Liver (tissue), 9 donors: ENCODE results near the gene GLRX5. TPM values are rescaled to one million over a fixed set of nuclear protein-coding genes. Genes with fewer than 3 reads are reported as not detected.

Experiments used
- DNase-seq: peaks from one replicate; pipeline ENCODE4 v3.0.0-alpha.2; 2017; ENCODE audit warnings: low spot score
- H3K27ac ChIP-seq, 2 donors: one replicate each; pipeline ENCODE4 v1.7.0; 2013; ENCODE audit warnings: inconsistent platforms in 2 of 2, low read length in 2 of 2, control low read depth in 1 of 2, low read depth in 1 of 2, mild to moderate bottlenecking in 1 of 2
- H3K27me3 ChIP-seq, 4 donors: one replicate each; pipeline versions ENCODE4 v1.6.1 to v1.7.0; 2013; ENCODE audit warnings: low read length in 3 of 4, inconsistent platforms in 1 of 4, mild to moderate bottlenecking in 1 of 4, moderate library complexity in 1 of 4; ENCODE audit not compliant: control insufficient read depth in 4 of 4, insufficient read depth in 4 of 4
- H3K36me3 ChIP-seq, 4 donors: one replicate each; pipeline versions ENCODE4 v1.6.1 to v1.7.0; 2013; ENCODE audit warnings: low read length in 3 of 4, mild to moderate bottlenecking in 3 of 4, low read depth in 1 of 4, moderate library complexity in 1 of 4; ENCODE audit not compliant: control insufficient read depth in 4 of 4, insufficient read depth in 3 of 4
- H3K4me1 ChIP-seq, 4 donors: one replicate each; pipeline versions ENCODE4 v1.6.1 to v1.7.0; 2013; ENCODE audit warnings: low read length in 3 of 4, mild to moderate bottlenecking in 3 of 4, moderate library complexity in 1 of 4; ENCODE audit not compliant: control insufficient read depth in 4 of 4, insufficient read depth in 4 of 4
- H3K4me3 ChIP-seq, 3 donors: one replicate each; pipeline versions ENCODE4 v1.6.1 to v1.7.0; 2013; ENCODE audit warnings: low read length in 3 of 3, control low read depth in 1 of 3, low read depth in 1 of 3, mild to moderate bottlenecking in 1 of 3
- H3K9ac ChIP-seq, 2 donors: one replicate each; pipeline ENCODE4 v1.7.0; 2013; ENCODE audit warnings: low read length in 2 of 2, mild to moderate bottlenecking in 2 of 2, moderate library complexity in 2 of 2, control low read depth in 1 of 2, low read depth in 1 of 2
- H3K9me3 ChIP-seq, 4 donors: one replicate each; pipeline versions ENCODE4 v1.6.1 to v1.7.0; 2013; ENCODE audit warnings: low read length in 3 of 4; ENCODE audit not compliant: control insufficient read depth in 4 of 4
- ATF3 ChIP-seq: IDR thresholded peaks from 2 replicates; pipeline ENCODE4 v1.6.1; 2016; ENCODE audit warnings: antibody characterized with exemption
- FOXA1 ChIP-seq: IDR thresholded peaks from 2 replicates; pipeline ENCODE4 v1.6.1; 2016; ENCODE audit warnings: antibody characterized with exemption
- FOXA2 ChIP-seq: IDR thresholded peaks from 2 replicates; pipeline ENCODE4 v1.6.1; 2016; ENCODE audit warnings: antibody characterized with exemption
- GABPA ChIP-seq, 2 donors: IDR thresholded peaks in 1 of 2; conservative IDR thresholded peaks in 1 of 2; 2 replicates each; pipeline ENCODE4 v1.6.1; 2016; ENCODE audit warnings: antibody characterized with exemption in 2 of 2, mild to moderate bottlenecking in 1 of 2, moderate library complexity in 1 of 2
- HNF4A ChIP-seq, 2 donors: conservative IDR thresholded peaks; 2 replicates each; pipeline ENCODE4 v1.6.1; 2016; ENCODE audit warnings: antibody characterized with exemption in 2 of 2, mild to moderate bottlenecking in 2 of 2
- HNF4G ChIP-seq: IDR thresholded peaks from 2 replicates; pipeline ENCODE4 v1.6.1; 2016; ENCODE audit warnings: antibody characterized with exemption
- JUND ChIP-seq, 2 donors: IDR thresholded peaks; 2 replicates each; pipeline ENCODE4 v1.6.1; 2016; ENCODE audit warnings: antibody characterized with exemption in 2 of 2
- MAX ChIP-seq: IDR thresholded peaks from 2 replicates; pipeline ENCODE4 v1.6.1; 2016; ENCODE audit warnings: antibody characterized with exemption
- NR2F2 ChIP-seq: IDR thresholded peaks from 2 replicates; pipeline ENCODE4 v1.6.1; 2016; ENCODE audit warnings: antibody characterized with exemption
- RAD21 ChIP-seq, 2 donors: IDR thresholded peaks; 2 replicates each; pipeline ENCODE4 v1.6.1; 2016; ENCODE audit warnings: antibody characterized with exemption in 2 of 2, mild to moderate bottlenecking in 2 of 2
- REST ChIP-seq: IDR thresholded peaks from 2 replicates; pipeline ENCODE4 v1.6.1; 2016; ENCODE audit warnings: antibody characterized with exemption, mild to moderate bottlenecking
- RXRA ChIP-seq, 2 donors: IDR thresholded peaks; 2 replicates each; pipeline ENCODE4 v1.6.1; 2017 to 2018; ENCODE audit warnings: antibody characterized with exemption in 2 of 2, mild to moderate bottlenecking in 1 of 2
- SP1 ChIP-seq: IDR thresholded peaks from 2 replicates; pipeline ENCODE4 v1.6.1; 2018; ENCODE audit warnings: antibody characterized with exemption, mild to moderate bottlenecking
- TAF1 ChIP-seq: conservative IDR thresholded peaks from 2 replicates; pipeline ENCODE4 v1.6.1; 2016; ENCODE audit warnings: antibody characterized with exemption, mild to moderate bottlenecking
- YY1 ChIP-seq: IDR thresholded peaks from 2 replicates; pipeline ENCODE4 v1.6.1; 2016; ENCODE audit warnings: antibody characterized with exemption, mild to moderate bottlenecking
- ZBTB33 ChIP-seq: IDR thresholded peaks from 2 replicates; pipeline ENCODE4 v1.6.1; 2016; ENCODE audit warnings: antibody characterized with exemption
- WGBS: extraction: QIAGEN DNeasy Blood & Tissue Kit; methylation state at CpG from one replicate; pipeline ENCODE4 v1.1.7; 2013; 5-methylcytosine and 5-hydroxymethylcytosine counted together
- polyA plus RNA-seq, 2 donors: library from polyadenylated mRNA; stranded (reverse) in 1 of 2; unstranded in 1 of 2; fragments of 200-250 nt in 1 of 2; fragments of >200 nt in 1 of 2; fragmentation: Nextera tagmentation in 1 of 2; extraction: Ambion mirVana in 1 of 2; gene quantifications; one replicate each; pipeline versions ENCODE4 v1.2.1 to v1.2.3, GENCODE V29; 2013 to 2015
- total RNA-seq, 2 donors: library from RNA; depleted of rRNA; stranded (reverse); fragments of >200 nt; gene quantifications; one replicate each; pipeline ENCODE4 v1.2.3, GENCODE V29; 2014
- donor health status: healthy.
- donor health status: healthy.
- donor health status: healthy.
- donor health status: healthy.
- donor health status: healthy.

The GLRX5 gene
- total and polyA plus RNA-seq, 4 donors, result 28.4 to 172 (median 39.7) TPM

- Histone ChIP-seq H3K9me3 (no peaks in the 10 kb centered on the region), H3K4me1 (peaks cover 6 to 48% (median 35%) of the 10 kb centered on the region in 4 donors), H3K4me3 (no peak overlapping the region), H3K27me3 (no peaks in the 10 kb centered on the region), H3K9ac (no peak overlapping the region), H3K36me3 (peaks cover 0 to 12% (median 3%) of the 10 kb centered on the region in 4 donors), H3K27ac (no peak overlapping the region)
- no peak for TF ChIP-seq ZBTB33
- TF ChIP-seq RAD21 (IDR thresholded peaks at IDR 0.05), result no peak
- TF ChIP-seq REST, result no peak
- TF ChIP-seq GABPA (IDR thresholded peaks at IDR 0.05 in 1 of 2, conservative IDR thresholded peaks at IDR 0.05 in 1 of 2), result no peak
- TF ChIP-seq HNF4G, result no peak
- no peak for TF ChIP-seq RXRA (IDR thresholded peaks at IDR 0.05)
- no peak for TF ChIP-seq FOXA2
- no peak for TF ChIP-seq HNF4A (conservative IDR thresholded peaks at IDR 0.05)
- no peak for TF ChIP-seq MAX
- no peak for TF ChIP-seq ATF3
- no peak for TF ChIP-seq YY1
- TF ChIP-seq FOXA1, result no peak
- no peak for TF ChIP-seq NR2F2
- no peak for TF ChIP-seq TAF1
- no peak for DNase-seq
- 97% methylated on average over 5 of the region's 5 CpGs for WGBS
Observed at GRCh38 chr14:95543021-95543420, 8.2 kb downstream of the GLRX5 start.

GRCh38 chr14:95544588-95544987, 9.7 kb downstream of the GLRX5 start:
- H3K4me3 ChIP-seq, result no peak overlapping the region
- no peak for TF ChIP-seq RXRA (IDR thresholded peaks at IDR 0.05)
- no peak for TF ChIP-seq RAD21 (IDR thresholded peaks at IDR 0.05)
- no peak for TF ChIP-seq JUND (IDR thresholded peaks at IDR 0.05)
- no peak for TF ChIP-seq ATF3
- TF ChIP-seq ZBTB33, result no peak
- TF ChIP-seq SP1, result no peak
- H3K4me1 ChIP-seq, result peaks cover 3 to 36% (median 20%) of the 10 kb centered on the region in 4 donors
- no peak overlapping the region for H3K27ac ChIP-seq
- no peaks in the 10 kb centered on the region for H3K27me3 ChIP-seq
- WGBS, result 94% methylated on average over 8 of the region's 8 CpGs
- no peaks in the 10 kb centered on the region for H3K9me3 ChIP-seq
- H3K9ac ChIP-seq, result no peak overlapping the region
- H3K36me3 ChIP-seq, result peaks cover 0 to 12% (median 3%) of the 10 kb centered on the region in 4 donors
- DNase-seq, result peak; percentile 80
